GM18498 (cell line): Measurements from ENCODE around the gene USP10.

Source experiments
- ATAC-seq: cut with Tn5 transposase; IDR thresholded peaks from one replicate; pipeline ENCODE4 v1.9.1; 2021; ENCODE audit warnings: mild to moderate bottlenecking, moderate library complexity; ENCODE audit not compliant: unreplicated experiment

The USP10 gene

GRCh38 chr16:84818989-84819643, 119.3 kb downstream of the USP10 start:
- ATAC-seq: no peak

GRCh38 chr16:84819644-84820304, 120.0 kb downstream of the USP10 start, which contains the start of gene CRISPLD2:
CRISPLD2 (plus strand) TSS chr16:84819985; CDS start chr16:84838496, 18,511 bp downstream.
- no peak for ATAC-seq

DNA sequence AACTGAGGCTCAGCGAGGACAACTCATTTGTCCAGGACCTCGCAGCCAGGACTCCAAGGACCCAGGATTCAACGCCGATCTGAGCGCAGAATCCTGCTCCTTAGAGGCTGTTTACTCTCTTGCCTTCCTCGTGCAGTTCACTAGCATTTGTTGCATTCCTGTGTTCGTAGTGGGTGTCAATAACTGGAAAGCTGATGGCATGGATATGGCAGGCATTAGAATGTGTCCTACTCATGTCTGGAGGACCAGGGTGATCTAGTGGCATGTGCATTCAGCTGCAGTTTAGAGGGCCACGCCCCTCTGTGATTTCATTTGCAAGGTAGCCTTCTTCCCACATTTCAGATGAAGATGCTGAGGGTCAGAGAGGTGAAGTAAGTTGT, 120.5 kb downstream of the USP10 start:
- no peak for ATAC-seq

DNA sequence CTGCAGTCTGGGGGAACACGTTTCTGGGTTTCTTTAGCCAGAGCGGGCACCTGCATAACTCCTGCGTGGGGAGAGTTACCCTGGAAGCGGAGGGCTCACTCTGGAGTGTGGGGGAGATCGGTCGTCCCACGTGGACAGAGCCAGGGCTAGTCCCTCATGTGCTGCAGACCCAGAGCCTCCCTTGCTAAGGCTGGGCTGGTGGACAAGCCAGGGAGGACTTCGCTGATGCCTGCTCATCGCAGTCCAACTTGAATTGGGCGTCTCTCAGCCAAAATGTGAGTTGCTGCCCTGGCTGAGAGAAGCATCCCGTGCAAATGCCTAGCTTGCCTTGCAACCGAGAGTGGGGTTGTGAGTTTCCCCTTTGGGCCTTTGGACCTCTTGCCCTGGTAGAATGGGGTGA, 121.0 kb downstream of the USP10 start:
- ATAC-seq: no peak

DNA sequence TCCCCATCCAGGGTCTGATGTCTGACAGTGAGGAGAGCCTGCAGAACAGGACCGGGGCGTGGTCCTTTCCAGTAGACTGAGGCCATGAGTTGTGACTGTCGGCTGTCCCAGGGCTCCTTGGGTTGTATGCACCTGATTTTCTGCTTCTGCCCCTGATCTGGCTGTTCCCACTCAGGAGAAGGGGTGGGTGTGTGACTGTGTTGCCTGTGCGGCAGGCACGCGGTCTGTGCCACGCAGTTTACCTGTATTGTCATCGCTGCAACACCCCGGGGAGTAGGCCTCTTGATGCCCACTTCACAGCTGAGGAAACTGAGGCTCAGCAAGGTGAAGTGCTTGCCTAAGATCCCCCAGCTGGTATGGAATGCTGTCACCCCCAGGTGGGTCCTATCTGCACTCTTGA, 121.4 kb downstream of the USP10 start:
- no peak for ATAC-seq

- no peak for ATAC-seq
Observed at GRCh38 chr16:84821728-84822689, 122.2 kb downstream of the USP10 start.

DNA sequence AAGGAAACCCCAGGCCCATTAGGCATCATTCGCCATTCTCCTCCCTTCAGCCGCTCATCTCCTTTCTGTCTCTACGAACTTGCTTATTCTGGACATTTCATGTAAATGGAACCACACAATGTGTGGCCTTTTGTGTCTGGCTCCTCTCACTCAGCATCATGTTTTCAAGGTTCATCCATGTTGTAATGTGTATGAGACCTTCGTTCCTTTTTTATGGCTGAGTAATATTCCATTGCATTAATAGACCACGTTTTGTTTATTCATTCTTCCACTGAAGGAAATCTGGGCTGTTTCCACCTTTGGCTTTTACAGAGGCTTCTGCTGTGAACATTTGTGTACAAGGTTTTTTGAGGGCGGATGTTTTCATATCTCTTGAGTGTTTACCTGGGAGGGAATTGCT, 123.2 kb downstream of the USP10 start:
- ATAC-seq: no peak

DNA sequence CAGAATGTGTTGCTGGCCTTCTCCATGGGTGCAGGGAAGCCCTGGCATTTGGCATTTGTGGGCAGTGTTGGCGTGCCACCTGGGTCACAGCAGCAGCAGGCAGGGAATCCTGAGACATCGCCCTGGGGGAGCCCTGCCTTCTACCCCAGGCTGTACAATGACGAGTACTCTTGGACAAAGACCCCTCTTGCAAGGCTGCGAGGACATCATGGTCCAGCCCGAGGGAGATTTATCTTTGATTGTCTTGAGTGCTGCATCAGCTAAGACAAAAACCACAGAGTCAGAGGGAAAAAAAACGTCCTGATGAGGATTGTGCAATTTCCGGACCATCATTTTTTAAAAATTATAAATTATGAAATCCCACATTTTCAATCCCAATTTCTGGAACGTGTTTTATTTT, 123.7 kb downstream of the USP10 start:
- ATAC-seq: no peak

DNA sequence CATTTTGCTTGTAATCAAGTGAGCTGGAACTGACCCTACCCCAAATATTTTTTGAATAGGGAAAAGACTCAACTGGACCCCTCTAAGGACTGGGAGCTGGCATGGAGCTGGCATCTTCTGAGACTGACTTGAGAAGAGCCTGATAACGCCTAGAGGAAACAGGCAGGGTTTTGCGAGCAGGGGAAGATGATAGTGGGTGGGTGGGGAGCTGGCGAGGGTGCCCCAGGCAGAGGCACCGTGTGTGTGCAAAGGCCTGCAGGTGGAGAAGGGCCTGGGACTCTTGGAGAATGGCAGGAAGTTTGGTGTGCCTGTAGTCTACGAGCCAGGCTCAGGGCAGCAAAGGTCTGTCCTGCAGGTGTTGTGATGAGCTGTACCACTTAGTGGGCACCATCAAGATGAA, 124.1 kb downstream of the USP10 start:
- ATAC-seq: no peak

GRCh38 chr16:84825896-84826557, 126.2 kb downstream of the USP10 start:
- ATAC-seq: no peak

- ATAC-seq: no peak
Observed at GRCh38 chr16:84826558-84826941, 126.8 kb downstream of the USP10 start.

GRCh38 chr16:84827131-84827574, 127.4 kb downstream of the USP10 start:
- ATAC-seq: no peak

- no peak for ATAC-seq
Observed at GRCh38 chr16:84827897-84828296, 128.1 kb downstream of the USP10 start.

GRCh38 chr16:84828322-84828721, 128.5 kb downstream of the USP10 start:
- ATAC-seq: no peak
